HEK293 (cell line): Measurements from ENCODE around the gene R3HDML.

Source experiments
- BCL11B ChIP-seq: fragments of 450-650 bp; formaldehyde crosslinking; IDR thresholded peaks from 2 replicates; pipeline ENCODE4 v1.5.1; 2016; ENCODE audit warnings: low read depth, missing biosample characterization, missing genetic modification characterization
- ELK4 ChIP-seq: IDR thresholded peaks from 2 replicates; pipeline ENCODE4 v1.6.1; 2011; ENCODE audit warnings: mild to moderate bottlenecking, low read depth, low read length, borderline replicate concordance
- FEZF1 ChIP-seq: fragments of 450-650 bp; formaldehyde crosslinking; IDR thresholded peaks from 2 replicates; pipeline ENCODE4 v1.5.1; 2016; ENCODE audit warnings: missing biosample characterization, missing genetic modification characterization
- GLI2 ChIP-seq: fragments of 450-650 bp; formaldehyde crosslinking; IDR thresholded peaks from 2 replicates; pipeline ENCODE4; 2017; ENCODE audit warnings: missing biosample characterization, missing genetic modification characterization, low read depth, borderline replicate concordance
- GLI4 ChIP-seq: fragments of 450-650 bp; formaldehyde crosslinking; IDR thresholded peaks from 2 replicates; pipeline ENCODE4 v1.5.1; 2016; ENCODE audit warnings: missing biosample characterization, missing genetic modification characterization
- GLIS1 ChIP-seq: fragments of 450-650 bp; formaldehyde crosslinking; IDR thresholded peaks from 2 replicates; pipeline ENCODE4 v1.5.1; 2016; ENCODE audit warnings: missing biosample characterization, missing genetic modification characterization
- OSR2 ChIP-seq: fragments of 450-650 bp; formaldehyde crosslinking; IDR thresholded peaks from 2 replicates; pipeline ENCODE4 v1.5.1; 2016; ENCODE audit warnings: missing biosample characterization, missing genetic modification characterization
- PRDM1 ChIP-seq: fragments of 450-650 bp; formaldehyde crosslinking; IDR thresholded peaks from 2 replicates; pipeline ENCODE4; 2016; ENCODE audit warnings: missing biosample characterization, missing genetic modification characterization
- RBAK ChIP-seq: fragments of 450-650 bp; formaldehyde crosslinking; IDR thresholded peaks from 2 replicates; pipeline ENCODE4 v1.5.1; 2016; ENCODE audit warnings: missing biosample characterization, missing genetic modification characterization
- SCRT2 ChIP-seq: fragments of 450-650 bp; formaldehyde crosslinking; IDR thresholded peaks from 2 replicates; pipeline ENCODE4 v1.5.1; 2016; ENCODE audit warnings: missing biosample characterization, missing genetic modification characterization
- SP3 ChIP-seq: fragments of 450-650 bp; formaldehyde crosslinking; IDR thresholded peaks from 2 replicates; pipeline ENCODE4 v1.5.1; 2016; ENCODE audit warnings: missing biosample characterization, missing genetic modification characterization
- TRIM28 ChIP-seq: IDR thresholded peaks from 2 replicates; pipeline ENCODE4 v1.6.1; 2011; ENCODE audit warnings: low read length, control low read depth, borderline replicate concordance
- ZBTB6 ChIP-seq: fragments of 450-650 bp; formaldehyde crosslinking; IDR thresholded peaks from 2 replicates; pipeline ENCODE4 v1.5.1; 2017; ENCODE audit warnings: missing biosample characterization, missing genetic modification characterization
- ZBTB7A ChIP-seq: fragments of 450-650 bp; formaldehyde crosslinking; IDR thresholded peaks from 2 replicates; pipeline ENCODE4 v1.5.1; 2016; ENCODE audit warnings: low read depth, missing biosample characterization, missing genetic modification characterization
- ZFP37 ChIP-seq: fragments of 450-650 bp; formaldehyde crosslinking; IDR thresholded peaks from 2 replicates; pipeline ENCODE4 v1.5.1; 2016; ENCODE audit warnings: missing biosample characterization, missing genetic modification characterization
- ZIC2 ChIP-seq: fragments of 450-650 bp; formaldehyde crosslinking; IDR thresholded peaks from 2 replicates; pipeline ENCODE4 v1.5.1; 2016; ENCODE audit warnings: missing biosample characterization, missing genetic modification characterization
- ZNF10 ChIP-seq: fragments of 450-650 bp; formaldehyde crosslinking; IDR thresholded peaks from 2 replicates; pipeline ENCODE4 v1.5.1; 2017; ENCODE audit warnings: missing biosample characterization, missing genetic modification characterization
- ZNF174 ChIP-seq: fragments of 450-650 bp; formaldehyde crosslinking; IDR thresholded peaks from 2 replicates; pipeline ENCODE4 v1.5.0; 2017; ENCODE audit warnings: missing biosample characterization, mild to moderate bottlenecking, missing genetic modification characterization
- ZNF184 ChIP-seq: fragments of 450-650 bp; IDR thresholded peaks from 2 replicates; pipeline ENCODE4 v1.5.1; 2018; ENCODE audit warnings: missing biosample characterization, mild to moderate bottlenecking, missing genetic modification characterization
- ZNF341 ChIP-seq: fragments of 450-650 bp; formaldehyde crosslinking; IDR thresholded peaks from 2 replicates; pipeline ENCODE4; 2016; ENCODE audit warnings: low read depth, missing biosample characterization, missing genetic modification characterization
- ZNF398 ChIP-seq: fragments of 450-650 bp; formaldehyde crosslinking; IDR thresholded peaks from 2 replicates; pipeline ENCODE4 v1.5.1; 2017; ENCODE audit warnings: missing biosample characterization, missing genetic modification characterization
- ZNF529 ChIP-seq: fragments of 450-650 bp; formaldehyde crosslinking; IDR thresholded peaks from 2 replicates; pipeline ENCODE4 v1.5.1; 2017; ENCODE audit warnings: missing genetic modification characterization, missing biosample characterization; ENCODE audit not compliant: insufficient replicate concordance
- ZNF530 ChIP-seq: fragments of 450-650 bp; formaldehyde crosslinking; IDR thresholded peaks from 2 replicates; pipeline ENCODE4 v1.5.1; 2016; ENCODE audit warnings: low read depth, missing biosample characterization, missing genetic modification characterization
- ZNF585B ChIP-seq: fragments of 450-650 bp; formaldehyde crosslinking; IDR thresholded peaks from 2 replicates; pipeline ENCODE4 v1.5.1; 2016; ENCODE audit warnings: missing biosample characterization, missing genetic modification characterization
- ZNF701 ChIP-seq: fragments of 450-650 bp; formaldehyde crosslinking; IDR thresholded peaks from 2 replicates; pipeline ENCODE4 v1.5.1; 2016; ENCODE audit warnings: missing biosample characterization, missing genetic modification characterization
- ZNF76 ChIP-seq: fragments of 450-650 bp; formaldehyde crosslinking; IDR thresholded peaks from 2 replicates; pipeline ENCODE4; 2016; ENCODE audit warnings: low read depth, missing biosample characterization, missing genetic modification characterization, borderline replicate concordance
- ZNF768 ChIP-seq: fragments of 450-650 bp; formaldehyde crosslinking; IDR thresholded peaks from 2 replicates; pipeline ENCODE4 v1.5.1; 2018; ENCODE audit warnings: missing biosample characterization, mild to moderate bottlenecking, missing genetic modification characterization
- ZNF843 ChIP-seq: fragments of 450-650 bp; formaldehyde crosslinking; IDR thresholded peaks from 2 replicates; pipeline ENCODE4 v1.5.1; 2016; ENCODE audit warnings: missing biosample characterization, missing genetic modification characterization
- ZSCAN23 ChIP-seq: fragments of 450-650 bp; formaldehyde crosslinking; IDR thresholded peaks from 2 replicates; pipeline ENCODE4 v1.5.1; 2016; ENCODE audit warnings: missing biosample characterization, missing genetic modification characterization
- ZSCAN30 ChIP-seq: fragments of 450-650 bp; IDR thresholded peaks from 2 replicates; pipeline ENCODE4 v1.5.1; 2018; ENCODE audit warnings: missing biosample characterization, mild to moderate bottlenecking, missing genetic modification characterization, moderate library complexity
- TF ChIP-seq, protein P1 (sequence below): fragments of 450-650 bp; formaldehyde crosslinking; IDR thresholded peaks from 2 replicates; pipeline ENCODE4 v1.5.1; 2016; ENCODE audit warnings: missing biosample characterization, missing genetic modification characterization, low read depth
- TF ChIP-seq, protein P2 (sequence below): fragments of 450-650 bp; formaldehyde crosslinking; IDR thresholded peaks from 2 replicates; pipeline ENCODE4 v1.5.1; 2016; ENCODE audit warnings: missing biosample characterization, missing genetic modification characterization

R3HDML gene

GRCh38 chr20:44310664-44311639 is 25.9 kb upstream of the R3HDML start, which contains the start of gene FITM2 (continued):
- TF ChIP-seq, protein P1, sequence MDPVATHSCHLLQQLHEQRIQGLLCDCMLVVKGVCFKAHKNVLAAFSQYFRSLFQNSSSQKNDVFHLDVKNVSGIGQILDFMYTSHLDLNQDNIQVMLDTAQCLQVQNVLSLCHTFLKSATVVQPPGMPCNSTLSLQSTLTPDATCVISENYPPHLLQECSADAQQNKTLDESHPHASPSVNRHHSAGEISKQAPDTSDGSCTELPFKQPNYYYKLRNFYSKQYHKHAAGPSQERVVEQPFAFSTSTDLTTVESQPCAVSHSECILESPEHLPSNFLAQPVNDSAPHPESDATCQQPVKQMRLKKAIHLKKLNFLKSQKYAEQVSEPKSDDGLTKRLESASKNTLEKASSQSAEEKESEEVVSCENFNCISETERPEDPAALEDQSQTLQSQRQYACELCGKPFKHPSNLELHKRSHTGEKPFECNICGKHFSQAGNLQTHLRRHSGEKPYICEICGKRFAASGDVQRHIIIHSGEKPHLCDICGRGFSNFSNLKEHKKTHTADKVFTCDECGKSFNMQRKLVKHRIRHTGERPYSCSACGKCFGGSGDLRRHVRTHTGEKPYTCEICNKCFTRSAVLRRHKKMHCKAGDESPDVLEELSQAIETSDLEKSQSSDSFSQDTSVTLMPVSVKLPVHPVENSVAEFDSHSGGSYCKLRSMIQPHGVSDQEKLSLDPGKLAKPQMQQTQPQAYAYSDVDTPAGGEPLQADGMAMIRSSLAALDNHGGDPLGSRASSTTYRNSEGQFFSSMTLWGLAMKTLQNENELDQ: no peak
- TF ChIP-seq ZBTB6 (peak; percentile 37; the same call in 1 of the 2 replicates), ZNF701 (no peak), TRIM28 (no peak; the same call in 1 of the 2 replicates), ZFP37 (peak; percentile 87; the same call in 1 of the 2 replicates), ZSCAN30 (tag by site-specific recombination) (no peak), ZNF341 (tag by site-specific recombination) (peak; percentile 62), GLI4 (tag by site-specific recombination) (no peak), ZNF10 (tag by site-specific recombination) (peak; percentile 23; the same call in 1 of the 2 replicates), GLI2 (tag by site-specific recombination) (no peak), ZSCAN23 (peak; percentile 61; the same call in 1 of the 2 replicates), ZNF184 (tag by site-specific recombination) (no peak), RBAK (no peak), GLIS1 (tag by site-specific recombination) (peak; percentile 39; the same call in 1 of the 2 replicates), FEZF1 (no peak), PRDM1 (tag by site-specific recombination) (no peak), ZNF768 (no peak), ZNF76 (tag by site-specific recombination) (peak; percentile 59; the same call in 1 of the 2 replicates), ELK4 (no peak), ZIC2 (tag by site-specific recombination) (no peak), ZBTB7A (tag by site-specific recombination) (peak; percentile 71), ZNF529 (no peak), SCRT2 (tag by site-specific recombination) (peak; percentile 94), ZNF530 (tag by site-specific recombination) (no peak), SP3 (tag by site-specific recombination) (peak; percentile 61; the same call in 1 of the 2 replicates), BCL11B (tag by site-specific recombination) (no peak), OSR2 (tag by site-specific recombination) (no peak; the same call in 1 of the 2 replicates), ZNF585B (tag by site-specific recombination) (no peak), ZNF843 (no peak; the same call in 1 of the 2 replicates), ZNF174 (tag by site-specific recombination) (no peak), ZNF398 (no peak; the same call in 1 of the 2 replicates)
- TF ChIP-seq, protein P2, sequence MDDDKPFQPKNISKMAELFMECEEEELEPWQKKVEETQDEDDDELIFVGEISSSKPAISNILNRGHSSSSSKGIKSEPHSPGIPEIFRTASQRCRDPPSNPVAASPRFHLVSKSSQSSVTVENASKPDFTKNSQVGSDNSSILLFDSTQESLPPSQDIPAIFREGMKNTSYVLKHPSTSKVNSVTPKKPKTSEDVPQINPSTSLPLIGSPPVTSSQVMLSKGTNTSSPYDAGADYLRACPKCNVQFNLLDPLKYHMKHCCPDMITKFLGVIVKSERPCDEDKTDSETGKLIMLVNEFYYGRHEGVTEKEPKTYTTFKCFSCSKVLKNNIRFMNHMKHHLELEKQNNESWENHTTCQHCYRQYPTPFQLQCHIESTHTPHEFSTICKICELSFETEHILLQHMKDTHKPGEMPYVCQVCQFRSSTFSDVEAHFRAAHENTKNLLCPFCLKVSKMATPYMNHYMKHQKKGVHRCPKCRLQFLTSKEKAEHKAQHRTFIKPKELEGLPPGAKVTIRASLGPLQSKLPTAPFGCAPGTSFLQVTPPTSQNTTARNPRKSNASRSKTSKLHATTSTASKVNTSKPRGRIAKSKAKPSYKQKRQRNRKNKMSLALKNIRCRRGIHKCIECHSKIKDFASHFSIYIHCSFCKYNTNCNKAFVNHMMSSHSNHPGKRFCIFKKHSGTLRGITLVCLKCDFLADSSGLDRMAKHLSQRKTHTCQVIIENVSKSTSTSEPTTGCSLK (tag by site-specific recombination): no peak
